A673 (cell line): ENCODE results near the gene MLLT6. TPM values are rescaled to one million over a fixed set of nuclear protein-coding genes. Genes with fewer than 3 reads are reported as not detected.

ENCODE experiments used
- BruUV-seq: library from RNA; stranded (reverse); fragments of 400-500 nt; replicated peaks from 2 replicates; lab custom pipeline; 2021; lab: Mats Ljungman, UMichigan
- CTCF ChIA-PET: fragments of 300-600 bp; sonication (Branson Sonifier 250); formaldehyde crosslinking; loops from one replicate; lab custom pipeline; 2022; ENCODE audit warnings: antibody characterized with exemption; lab: Charles Lee
- POLR2A ChIA-PET: fragments of 300-600 bp; sonication (Branson Sonifier 250); formaldehyde crosslinking; loops from one replicate; lab custom pipeline; 2022; ENCODE audit warnings: antibody characterized with exemption; ENCODE audit not compliant: low non-redundant PET; lab: Charles Lee
- DNase-seq: peaks from one replicate; pipeline ENCODE4 v3.0.0-alpha.2; 2015; ENCODE audit warnings: low spot score
- H3K27ac ChIP-seq: fragments of 200-600 bp; sonication (generic); 2 replicates; pipeline ENCODE4 v1.5.1; 2016; ENCODE audit warnings: mixed run types, low read depth, mild to moderate bottlenecking, mixed read lengths, antibody characterized with exemption, low read length; ENCODE audit not compliant: poor library complexity, severe bottlenecking
- H3K27me3 ChIP-seq: fragments of 200-600 bp; sonication (generic); replicated peaks from 2 replicates; pipeline ENCODE4 v1.6.1; 2017; ENCODE audit warnings: mixed run types, low read depth, mild to moderate bottlenecking, mixed read lengths, antibody characterized with exemption, low read length; ENCODE audit not compliant: insufficient read depth, poor library complexity
- H3K36me3 ChIP-seq: fragments of 200-600 bp; sonication (generic); 2 replicates; pipeline ENCODE4 v1.6.1; 2016; ENCODE audit warnings: mixed run types, mild to moderate bottlenecking, mixed read lengths, antibody characterized with exemption, low read length; ENCODE audit not compliant: insufficient read depth, poor library complexity, severe bottlenecking
- H3K4me1 ChIP-seq: fragments of 200-600 bp; sonication (generic); 2 replicates; pipeline ENCODE4 v1.6.1; 2017; ENCODE audit warnings: mixed run types, mild to moderate bottlenecking, mixed read lengths, antibody characterized with exemption, low read length; ENCODE audit not compliant: insufficient read depth, poor library complexity, severe bottlenecking
- H3K4me3 ChIP-seq: fragments of 200-600 bp; sonication (generic); 2 replicates; pipeline ENCODE4 v1.5.1; 2016; ENCODE audit warnings: low read depth, mixed run types, mild to moderate bottlenecking, mixed read lengths, low read length; ENCODE audit not compliant: poor library complexity, severe bottlenecking
- H3K9me3 ChIP-seq: fragments of 200-600 bp; sonication (generic); 2 replicates; pipeline ENCODE4 v1.6.1; 2016; ENCODE audit warnings: mixed run types, low read depth, mild to moderate bottlenecking, mixed read lengths, antibody characterized with exemption, low read length; ENCODE audit not compliant: poor library complexity, severe bottlenecking
- EZH2 ChIP-seq: fragments of 200-600 bp; sonication (generic); IDR thresholded peaks from 2 replicates; pipeline ENCODE4 v1.6.1; 2017; ENCODE audit warnings: borderline replicate concordance, low read depth, mild to moderate bottlenecking, mixed read lengths, antibody characterized with exemption, low read length; ENCODE audit not compliant: poor library complexity, severe bottlenecking
- intact Hi-C: fragments of 100-400 bp; cut with micrococcal nuclease; formaldehyde crosslinking; loops from one replicate; pipeline ENCODE4 v1.10.0; 2022; ENCODE audit not compliant: unreplicated experiment
- total RNA-seq: library from RNA; stranded (reverse); gene quantifications from 2 replicates; pipeline ENCODE4 v1.2.3, GENCODE V29; 2021
- TF ChIP-seq, protein P1 (sequence below): fragments of 300-800, 200-600 bp; sonication (generic); conservative IDR thresholded peaks from 2 replicates; pipeline ENCODE4 v1.5.1; 2017; ENCODE audit warnings: low read depth, mild to moderate bottlenecking, antibody characterized with exemption, low read length, moderate library complexity, mixed read lengths

Gene MLLT6
- total RNA-seq, 1 experiment from 2014 or later: 41.4 TPM

DNA sequence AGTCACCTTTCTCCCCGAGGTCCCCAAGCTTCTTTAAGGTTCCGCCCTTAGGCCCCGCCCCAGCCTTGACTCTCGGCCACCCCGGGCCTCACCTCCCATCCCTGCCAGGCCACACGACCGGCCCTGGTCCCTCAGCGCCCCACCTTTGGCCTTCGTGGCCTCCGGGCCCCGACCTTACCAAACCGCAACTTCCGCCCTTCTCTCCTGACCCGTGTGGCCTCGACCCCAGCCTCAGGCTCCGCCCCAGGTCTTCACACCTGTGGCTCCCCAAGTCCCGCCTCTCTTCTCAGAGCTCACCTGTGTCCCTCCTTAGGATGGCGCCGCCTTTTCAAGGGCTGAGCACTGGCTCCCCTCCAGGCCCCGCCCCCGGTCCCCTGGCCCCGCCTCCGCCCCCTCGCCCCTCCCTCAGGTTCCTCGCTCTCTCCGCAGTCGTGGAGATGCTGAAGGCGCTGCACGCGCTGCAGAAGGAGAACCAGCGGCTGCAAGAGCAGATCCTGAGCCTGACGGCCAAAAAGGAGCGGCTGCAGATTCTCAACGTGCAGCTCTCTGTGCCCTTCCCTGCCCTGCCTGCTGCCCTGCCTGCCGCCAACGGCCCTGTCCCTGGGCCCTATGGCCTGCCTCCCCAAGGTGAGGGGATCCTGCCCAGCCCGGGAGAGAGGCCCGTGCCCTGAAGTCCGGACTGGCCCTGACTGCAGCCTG lies 15.0 kb downstream of the MLLT6 start:
- POLR2A ChIA-PET: no interaction called here
- Histone ChIP-seq H3K27ac (no peak overlapping the region), H3K4me3 (no peak overlapping the region), H3K9me3 (no peaks in the 10 kb centered on the region), H3K27me3 (no peaks in the 10 kb centered on the region), H3K4me1 (no peaks in the 10 kb centered on the region), H3K36me3 (peaks cover 7% of the 10 kb centered on the region)
- DNase-seq: no peak
- intact Hi-C loops: no loop called here
- no TSS peak for BruUV-seq
- TF ChIP-seq, protein P1, sequence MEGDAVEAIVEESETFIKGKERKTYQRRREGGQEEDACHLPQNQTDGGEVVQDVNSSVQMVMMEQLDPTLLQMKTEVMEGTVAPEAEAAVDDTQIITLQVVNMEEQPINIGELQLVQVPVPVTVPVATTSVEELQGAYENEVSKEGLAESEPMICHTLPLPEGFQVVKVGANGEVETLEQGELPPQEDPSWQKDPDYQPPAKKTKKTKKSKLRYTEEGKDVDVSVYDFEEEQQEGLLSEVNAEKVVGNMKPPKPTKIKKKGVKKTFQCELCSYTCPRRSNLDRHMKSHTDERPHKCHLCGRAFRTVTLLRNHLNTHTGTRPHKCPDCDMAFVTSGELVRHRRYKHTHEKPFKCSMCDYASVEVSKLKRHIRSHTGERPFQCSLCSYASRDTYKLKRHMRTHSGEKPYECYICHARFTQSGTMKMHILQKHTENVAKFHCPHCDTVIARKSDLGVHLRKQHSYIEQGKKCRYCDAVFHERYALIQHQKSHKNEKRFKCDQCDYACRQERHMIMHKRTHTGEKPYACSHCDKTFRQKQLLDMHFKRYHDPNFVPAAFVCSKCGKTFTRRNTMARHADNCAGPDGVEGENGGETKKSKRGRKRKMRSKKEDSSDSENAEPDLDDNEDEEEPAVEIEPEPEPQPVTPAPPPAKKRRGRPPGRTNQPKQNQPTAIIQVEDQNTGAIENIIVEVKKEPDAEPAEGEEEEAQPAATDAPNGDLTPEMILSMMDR: no peak
- CTCF ChIA-PET: no interaction called here

DNA sequence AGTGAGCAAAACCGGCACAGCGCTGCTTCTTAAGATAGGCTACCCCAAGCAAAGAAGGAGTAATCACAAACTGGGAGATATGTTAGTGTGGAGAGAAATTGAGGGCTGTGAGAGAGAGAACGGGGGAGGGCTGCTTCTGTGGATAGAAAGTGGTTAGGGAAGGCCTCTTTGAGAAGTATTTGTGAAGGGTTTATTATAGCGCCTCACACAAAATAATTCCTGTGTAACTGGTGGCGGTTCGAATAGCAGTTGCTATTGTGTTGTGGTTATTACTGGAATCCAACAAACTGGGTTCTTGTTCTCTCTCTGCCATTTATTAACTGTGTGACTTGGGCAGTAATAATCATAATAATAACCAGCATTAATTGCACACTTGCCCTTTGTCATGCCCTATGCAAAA lies 15.9 kb downstream of the MLLT6 start:
- no TSS peak for BruUV-seq
- no peak for DNase-seq
- POLR2A ChIA-PET: no interaction called here

DNA sequence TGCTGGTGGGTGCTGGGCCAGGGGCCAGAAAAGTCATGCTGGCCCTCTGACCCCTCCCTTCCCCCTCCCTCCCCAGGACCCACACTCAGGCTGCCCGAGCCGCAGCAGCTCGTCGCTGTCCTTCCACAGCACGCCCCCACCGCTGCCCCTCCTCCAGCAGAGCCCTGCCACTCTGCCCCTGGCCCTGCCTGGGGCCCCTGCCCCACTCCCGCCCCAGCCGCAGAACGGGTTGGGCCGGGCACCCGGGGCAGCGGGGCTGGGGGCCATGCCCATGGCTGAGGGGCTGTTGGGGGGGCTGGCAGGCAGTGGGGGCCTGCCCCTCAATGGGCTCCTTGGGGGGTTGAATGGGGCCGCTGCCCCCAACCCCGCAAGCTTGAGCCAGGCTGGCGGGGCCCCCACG lies 16.7 kb downstream of the MLLT6 start:
- ChIA-PET CTCF (no interaction called here), POLR2A (interaction anchor here (0.5 kb wide), 1 partner anchor 306 kb away, joined by 9 read pairs; no protein-coding TSS in a partner anchor)
- intact Hi-C loops: no loop called here
- H3K4me1 ChIP-seq: no peaks in the 10 kb centered on the region
- H3K27me3 ChIP-seq: no peaks in the 10 kb centered on the region
- no peaks in the 10 kb centered on the region for H3K9me3 ChIP-seq
- H3K4me3 ChIP-seq: no peak overlapping the region
- DNase-seq: no peak
- peaks cover 5% of the 10 kb centered on the region for H3K36me3 ChIP-seq
- TF ChIP-seq, protein P1: no peak
- BruUV-seq: no TSS peak
- H3K27ac ChIP-seq: no peak overlapping the region

More for the DNA sequence above, 15.9 kb downstream of the MLLT6 start:
- Histone ChIP-seq H3K4me1 (no peaks in the 10 kb centered on the region), H3K27ac (no peak overlapping the region), H3K36me3 (peaks cover 7% of the 10 kb centered on the region), H3K4me3 (no peak overlapping the region), H3K27me3 (no peaks in the 10 kb centered on the region), H3K9me3 (no peaks in the 10 kb centered on the region)
- intact Hi-C loops: no loop called here
- TF ChIP-seq, protein P1: no peak
- TF ChIP-seq EZH2: no peak
- CTCF ChIA-PET: no interaction called here
